Lower lobe of right lung (tissue), 2 donors: ENCODE measurements around the gene PTPRN2. TPM values are rescaled to one million over a fixed set of nuclear protein-coding genes. Genes with fewer than 3 reads are reported as not detected.

Experiments used
- ATAC-seq, 2 donors: fragments of 200-7000 bp; cut with Tn5 transposase; one replicate each; pipeline ENCODE4 v1.9.1; 2020 to 2022; ENCODE audit warnings: mild to moderate bottlenecking in 2 of 2, moderate library complexity in 2 of 2
- DNase-seq: peaks from one replicate; pipeline ENCODE4 v3.0.0-alpha.2; 2020
- H3K27ac ChIP-seq: fragments of 200-600 bp; one replicate; pipeline ENCODE4 v1.8.0; 2022
- H3K27me3 ChIP-seq: fragments of 200-600 bp; one replicate; pipeline ENCODE4 v1.8.0; 2022; ENCODE audit warnings: low read depth
- H3K36me3 ChIP-seq: fragments of 200-600 bp; one replicate; pipeline ENCODE4 v1.8.0; 2022; ENCODE audit warnings: mild to moderate bottlenecking
- H3K4me1 ChIP-seq: fragments of 200-600 bp; one replicate; pipeline ENCODE4 v1.8.0; 2022
- H3K4me3 ChIP-seq: fragments of 200-600 bp; one replicate; pipeline ENCODE4 v1.8.0; 2022; ENCODE audit warnings: mild to moderate bottlenecking
- H3K9me3 ChIP-seq: fragments of 200-600 bp; one replicate; pipeline ENCODE4 v1.8.0; 2022
- CTCF ChIP-seq: fragments of 200-600 bp; IDR thresholded peaks from one replicate; pipeline ENCODE4 v1.8.0; 2022; ENCODE audit warnings: antibody characterized with exemption, mild to moderate bottlenecking
- intact Hi-C: fragments of 100-400 bp; cut with DNase I; formaldehyde crosslinking; loops from one replicate; pipeline ENCODE4 v1.11.0; 2022
- total RNA-seq: library from RNA; stranded (reverse); fragmentation: NEBNext Ultra II Directional; extraction: Animal tissue kit (Norgen Biotek cat#: 25700); gene quantifications from one replicate; pipeline ENCODE4 v1.2.1, GENCODE V29; 2021
- donor health status: DM: no; HTN: yes; CAD: no; lungs with severe emphysema.

The PTPRN2 gene
- total RNA-seq, 1 donor from 2014 or later, result 6.8 TPM

DNA sequence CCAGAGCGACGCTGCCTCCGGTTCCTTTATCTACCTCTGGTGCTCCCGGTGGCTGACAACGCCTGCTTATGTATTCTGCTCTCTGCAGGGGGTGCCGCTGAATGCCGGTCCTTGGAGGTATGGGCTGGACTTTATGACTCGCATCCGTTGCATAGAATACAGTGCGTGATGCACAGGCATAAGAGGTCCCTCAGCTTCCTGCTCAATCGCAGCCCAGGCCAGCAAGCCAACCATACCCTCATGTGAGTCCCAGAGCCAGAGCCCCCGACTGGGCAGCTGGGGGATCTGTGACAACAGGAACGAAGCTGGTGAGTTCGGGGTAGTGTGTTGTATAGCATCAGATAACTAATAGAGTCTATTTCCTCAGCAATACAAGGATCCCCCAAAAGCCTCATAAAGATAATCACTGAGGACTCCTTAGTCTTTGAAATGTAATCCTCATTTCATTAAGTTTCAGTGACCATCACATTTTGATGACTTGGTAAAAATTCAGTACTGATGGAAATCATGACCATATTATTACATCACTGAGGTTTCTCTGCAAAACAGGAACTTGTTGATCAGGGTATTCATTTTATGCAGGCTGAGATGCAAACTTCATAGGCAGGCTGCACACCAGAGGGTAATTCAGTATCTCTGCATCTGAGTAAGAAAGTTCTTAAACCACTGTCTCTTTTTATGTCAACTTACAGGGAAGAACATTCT is 607.8 kb downstream of the PTPRN2 start:
- Histone ChIP-seq H3K27me3 (no peaks in the 10 kb centered on the region), H3K4me1 (no peaks in the 10 kb centered on the region), H3K9me3 (peaks cover 7% of the 10 kb centered on the region), H3K27ac (no peak overlapping the region), H3K4me3 (no peak overlapping the region), H3K36me3 (no peaks in the 10 kb centered on the region)
- DNase-seq, result no peak
- no peak for ATAC-seq
- intact Hi-C loops, result no loop called here
- no peak for TF ChIP-seq CTCF

DNA sequence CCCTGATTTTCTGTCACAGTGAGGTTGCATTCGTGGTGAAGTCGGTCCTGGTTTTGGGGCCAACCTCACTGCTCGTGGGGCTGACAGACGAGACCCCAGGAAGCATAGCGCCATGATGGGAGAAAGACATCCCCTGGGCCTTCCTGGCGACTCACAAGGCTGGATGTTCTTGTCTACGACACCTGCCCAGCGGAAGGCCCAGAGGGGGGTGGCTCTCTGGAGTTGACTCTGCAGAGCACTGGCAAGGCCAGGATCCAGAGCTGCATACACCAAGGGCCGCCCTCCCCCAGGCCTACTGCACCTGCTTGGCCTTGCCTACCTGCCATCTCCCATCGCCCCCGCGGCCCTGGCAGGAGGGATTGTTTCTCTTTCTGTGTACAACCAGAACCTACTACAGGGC is 608.9 kb downstream of the PTPRN2 start:
- H3K27me3 ChIP-seq, result no peaks in the 10 kb centered on the region
- H3K4me1 ChIP-seq, result no peaks in the 10 kb centered on the region
- H3K9me3 ChIP-seq, result peaks cover 17% of the 10 kb centered on the region
- H3K27ac ChIP-seq, result no peak overlapping the region
- H3K36me3 ChIP-seq, result no peaks in the 10 kb centered on the region
- no peak for TF ChIP-seq CTCF
- ATAC-seq (no peak), DNase-seq (no peak)
- intact Hi-C loops, result no loop called here
- no peak overlapping the region for H3K4me3 ChIP-seq

- DNase-seq, result no peak
- intact Hi-C loops, result no loop called here
These were observed 609.7 kb downstream of the PTPRN2 start for GRCh38 chr7:157977717-157978496.

DNA sequence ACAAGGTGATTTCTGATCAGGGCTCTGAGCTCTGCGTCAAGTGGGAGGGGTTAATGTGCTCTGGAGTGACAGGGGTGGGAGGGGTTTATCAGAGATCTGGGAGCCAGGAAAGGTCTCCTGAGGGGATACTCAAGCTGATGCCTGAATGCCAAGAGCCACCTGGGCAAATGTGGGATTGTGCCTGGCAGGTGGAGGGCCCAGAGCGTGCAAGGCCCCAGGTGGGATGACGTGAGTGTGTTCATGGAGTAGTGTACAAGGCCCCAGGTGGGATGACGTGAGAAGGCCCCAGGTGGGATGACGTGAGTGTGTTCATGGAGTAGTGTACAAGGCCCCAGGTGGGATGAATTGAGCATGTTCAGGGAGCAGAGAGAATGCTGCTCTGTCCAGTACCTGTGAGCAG is 610.3 kb downstream of the PTPRN2 start:
- DNase-seq, result no peak
- H3K9me3 ChIP-seq, result peaks cover 22% of the 10 kb centered on the region
- ATAC-seq, result no peak
- intact Hi-C loops, result no loop called here
- H3K27me3 ChIP-seq, result no peaks in the 10 kb centered on the region
- H3K4me3 ChIP-seq, result no peak overlapping the region
- TF ChIP-seq CTCF, result no peak
- no peaks in the 10 kb centered on the region for H3K36me3 ChIP-seq
- H3K27ac ChIP-seq, result no peak overlapping the region
- no peaks in the 10 kb centered on the region for H3K4me1 ChIP-seq

More at GRCh38 chr7:157977717-157978496, 609.7 kb downstream of the PTPRN2 start:
- H3K27me3 ChIP-seq, result no peaks in the 10 kb centered on the region
- H3K4me1 ChIP-seq, result no peaks in the 10 kb centered on the region
- H3K4me3 ChIP-seq, result no peak overlapping the region
- ATAC-seq, result no peak
- no peak overlapping the region for H3K27ac ChIP-seq
- H3K9me3 ChIP-seq, result peaks cover 22% of the 10 kb centered on the region
- no peaks in the 10 kb centered on the region for H3K36me3 ChIP-seq
- no peak for TF ChIP-seq CTCF

DNA sequence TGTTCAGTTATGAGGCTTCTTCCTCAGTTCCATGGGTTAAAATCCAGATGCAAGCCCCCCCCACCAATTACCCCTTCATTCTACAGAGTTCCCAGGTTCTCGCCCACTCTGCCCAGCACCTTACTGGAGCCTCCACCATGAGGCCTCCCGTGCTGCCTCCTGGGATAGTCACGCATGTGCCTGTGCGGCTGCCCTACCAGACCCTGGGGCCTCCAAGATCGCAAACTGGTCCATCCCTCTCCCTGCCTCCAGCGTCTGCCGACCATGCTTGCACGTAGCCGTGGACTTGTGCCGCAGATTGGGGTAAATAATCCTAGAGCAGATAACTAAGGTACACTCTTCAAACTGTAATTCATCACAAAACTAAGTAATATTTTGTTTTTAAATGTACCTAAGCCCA is 611.2 kb downstream of the PTPRN2 start:
- Histone ChIP-seq H3K4me3 (no peak overlapping the region), H3K9me3 (peaks cover 22% of the 10 kb centered on the region), H3K36me3 (no peaks in the 10 kb centered on the region), H3K4me1 (no peaks in the 10 kb centered on the region), H3K27ac (no peak overlapping the region), H3K27me3 (no peaks in the 10 kb centered on the region)
- no peak for TF ChIP-seq CTCF
- no peak for DNase-seq
- intact Hi-C loops, result no loop called here
- ATAC-seq, result no peak
